Neural progenitor cell (in vitro differentiated cells): Measurements from ENCODE around the gene PRKAG3. TPM values are rescaled to one million over a fixed set of nuclear protein-coding genes. Genes with fewer than 3 reads are reported as not detected.

Source experiments
- DNase-seq: peaks from one replicate; pipeline ENCODE4 v3.0.0-alpha.2; 2016; ENCODE audit warnings: low spot score
- H2AFZ ChIP-seq: fragments of 200-600 bp; sonication (generic); replicated peaks from 2 replicates; pipeline ENCODE4 v1.6.1; 2016; ENCODE audit warnings: antibody characterized with exemption
- H3F3A ChIP-seq: fragments of 200-600 bp; sonication (generic); 2 replicates; pipeline ENCODE4 v1.6.1; 2016; ENCODE audit warnings: antibody characterized with exemption, low read depth
- H3K27ac ChIP-seq: fragments of 200-600 bp; sonication (generic); 2 replicates; pipeline ENCODE4 v1.5.1; 2016; ENCODE audit warnings: mild to moderate bottlenecking
- H3K27me3 ChIP-seq: fragments of 200-600 bp; sonication (generic); 2 replicates; pipeline ENCODE4 v1.6.1; 2016; ENCODE audit warnings: mild to moderate bottlenecking, moderate library complexity
- H3K36me3 ChIP-seq: fragments of 200-600 bp; sonication (generic); 2 replicates; pipeline ENCODE4 v1.5.1; 2016
- H3K4me1 ChIP-seq: fragments of 200-600 bp; sonication (generic); 2 replicates; pipeline ENCODE4 v1.6.1; 2016; ENCODE audit warnings: mixed run types
- H3K4me2 ChIP-seq: fragments of 200-600 bp; sonication (generic); 2 replicates; pipeline ENCODE4 v1.6.1; 2016
- H3K4me3 ChIP-seq: fragments of 200-600 bp; sonication (generic); 2 replicates; pipeline ENCODE4 v1.5.1; 2016
- H3K79me2 ChIP-seq: fragments of 200-600 bp; sonication (generic); 2 replicates; pipeline ENCODE4 v1.6.1; 2016; ENCODE audit warnings: low read depth
- H3K9ac ChIP-seq: fragments of 200-600 bp; sonication (generic); 2 replicates; pipeline ENCODE4 v1.6.1; 2016
- H3K9me3 ChIP-seq: fragments of 200-600 bp; sonication (generic); 2 replicates; pipeline ENCODE4 v1.5.1; 2016; ENCODE audit warnings: low read depth
- H4K20me1 ChIP-seq: fragments of 200-600 bp; sonication (generic); 2 replicates; pipeline ENCODE4 v1.6.1; 2016; ENCODE audit warnings: low read depth
- H3K27ac Mint-ChIP-seq: 3 replicates; pipeline ENCODE4 v1.8.0; 2021; ENCODE audit warnings: mixed read lengths
- H3K27me3 Mint-ChIP-seq: 2 replicates; pipeline ENCODE4 v1.8.0; 2022; ENCODE audit warnings: low read depth, mild to moderate bottlenecking, inconsistent platforms, moderate library complexity, mixed read lengths; ENCODE audit not compliant: insufficient read depth
- H3K36me3 Mint-ChIP-seq: 3 replicates; pipeline ENCODE4 v1.8.0; 2021; ENCODE audit warnings: mixed read lengths
- H3K4me1 Mint-ChIP-seq: 3 replicates; pipeline ENCODE4 v1.8.0; 2021; ENCODE audit warnings: mixed read lengths
- H3K4me3 Mint-ChIP-seq: 3 replicates; pipeline ENCODE4 v1.8.0; 2021; ENCODE audit warnings: mild to moderate bottlenecking, moderate library complexity, mixed read lengths
- H3K9me3 Mint-ChIP-seq: 3 replicates; pipeline ENCODE4 v1.8.0; 2020; ENCODE audit warnings: mixed read lengths
- EZH2 ChIP-seq: fragments of 200-600 bp; sonication (generic); IDR thresholded peaks from 2 replicates; pipeline ENCODE4 v1.6.1; 2017; ENCODE audit warnings: antibody characterized with exemption, mild to moderate bottlenecking, moderate library complexity
- EZH2phosphoT487 ChIP-seq: fragments of 200-600 bp; sonication (generic); IDR thresholded peaks from 2 replicates; pipeline ENCODE4 v1.6.1; 2017; ENCODE audit warnings: antibody characterized with exemption
- total RNA-seq: library from RNA; depleted of rRNA; stranded (reverse); fragments of >200 nt; gene quantifications from 2 replicates; pipeline ENCODE4 v1.2.3, GENCODE V29; 2015; ENCODE audit warnings: low replicate concordance
- TF ChIP-seq, protein P1 (sequence below): fragments of 200-600 bp; sonication (generic); IDR thresholded peaks from 2 replicates; pipeline ENCODE4 v1.5.1; 2017; ENCODE audit warnings: antibody characterized with exemption, mild to moderate bottlenecking

The PRKAG3 gene
- total RNA-seq, 1 donor from 2014 or later = not detected

- H3K4me3 Mint-ChIP-seq = no peak overlapping the region
- H3K27me3 ChIP-seq = no peaks in the 10 kb centered on the region
- no peak overlapping the region for H3K27ac Mint-ChIP-seq
Measured at GRCh38 chr2:218792433-218792832, 39.2 kb downstream of the PRKAG3 start.

GRCh38 chr2:218788529-218789255, 42.9 kb downstream of the PRKAG3 start:
- Histone ChIP-seq H3K4me1 (no peaks in the 10 kb centered on the region), H3K36me3 (no peaks in the 10 kb centered on the region), H3K4me2 (no peak overlapping the region), H3K27ac (no peak overlapping the region), H4K20me1 (no peaks in the 10 kb centered on the region), H3K9me3 (no peaks in the 10 kb centered on the region), H3K79me2 (no peaks in the 10 kb centered on the region), H2AFZ (no peak overlapping the region), H3K9ac (no peak overlapping the region), H3K27me3 (peaks cover 23% of the 10 kb centered on the region), H3F3A (no peaks in the 10 kb centered on the region), H3K4me3 (no peak overlapping the region)
- TF ChIP-seq EZH2 = no peak
- TF ChIP-seq, protein P1, sequence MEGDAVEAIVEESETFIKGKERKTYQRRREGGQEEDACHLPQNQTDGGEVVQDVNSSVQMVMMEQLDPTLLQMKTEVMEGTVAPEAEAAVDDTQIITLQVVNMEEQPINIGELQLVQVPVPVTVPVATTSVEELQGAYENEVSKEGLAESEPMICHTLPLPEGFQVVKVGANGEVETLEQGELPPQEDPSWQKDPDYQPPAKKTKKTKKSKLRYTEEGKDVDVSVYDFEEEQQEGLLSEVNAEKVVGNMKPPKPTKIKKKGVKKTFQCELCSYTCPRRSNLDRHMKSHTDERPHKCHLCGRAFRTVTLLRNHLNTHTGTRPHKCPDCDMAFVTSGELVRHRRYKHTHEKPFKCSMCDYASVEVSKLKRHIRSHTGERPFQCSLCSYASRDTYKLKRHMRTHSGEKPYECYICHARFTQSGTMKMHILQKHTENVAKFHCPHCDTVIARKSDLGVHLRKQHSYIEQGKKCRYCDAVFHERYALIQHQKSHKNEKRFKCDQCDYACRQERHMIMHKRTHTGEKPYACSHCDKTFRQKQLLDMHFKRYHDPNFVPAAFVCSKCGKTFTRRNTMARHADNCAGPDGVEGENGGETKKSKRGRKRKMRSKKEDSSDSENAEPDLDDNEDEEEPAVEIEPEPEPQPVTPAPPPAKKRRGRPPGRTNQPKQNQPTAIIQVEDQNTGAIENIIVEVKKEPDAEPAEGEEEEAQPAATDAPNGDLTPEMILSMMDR = no peak
- TF ChIP-seq EZH2phosphoT487 = no peak
- H3K9me3 Mint-ChIP-seq = no peaks in the 10 kb centered on the region
- no peaks in the 10 kb centered on the region for H3K36me3 Mint-ChIP-seq
- H3K4me1 Mint-ChIP-seq = no peaks in the 10 kb centered on the region
- no peak for DNase-seq
- peaks cover 6% of the 10 kb centered on the region for H3K27me3 Mint-ChIP-seq
- no peak overlapping the region for H3K4me3 Mint-ChIP-seq
- H3K27ac Mint-ChIP-seq = no peak overlapping the region

More at GRCh38 chr2:218792433-218792832, 39.2 kb downstream of the PRKAG3 start:
- Histone ChIP-seq H2AFZ (no peak overlapping the region), H3K36me3 (no peaks in the 10 kb centered on the region), H3K4me1 (no peaks in the 10 kb centered on the region), H4K20me1 (no peaks in the 10 kb centered on the region), H3F3A (no peaks in the 10 kb centered on the region), H3K4me2 (no peak overlapping the region), H3K4me3 (no peak overlapping the region), H3K9me3 (no peaks in the 10 kb centered on the region), H3K9ac (no peak overlapping the region), H3K79me2 (no peaks in the 10 kb centered on the region), H3K27ac (no peak overlapping the region)
- Mint-ChIP-seq H3K27me3 (peaks cover 2% of the 10 kb centered on the region), H3K9me3 (no peaks in the 10 kb centered on the region), H3K4me1 (no peaks in the 10 kb centered on the region), H3K36me3 (no peaks in the 10 kb centered on the region)
- no peak for TF ChIP-seq EZH2phosphoT487
- TF ChIP-seq, protein P1 = no peak
- no peak for TF ChIP-seq EZH2
- no peak for DNase-seq

DNA sequence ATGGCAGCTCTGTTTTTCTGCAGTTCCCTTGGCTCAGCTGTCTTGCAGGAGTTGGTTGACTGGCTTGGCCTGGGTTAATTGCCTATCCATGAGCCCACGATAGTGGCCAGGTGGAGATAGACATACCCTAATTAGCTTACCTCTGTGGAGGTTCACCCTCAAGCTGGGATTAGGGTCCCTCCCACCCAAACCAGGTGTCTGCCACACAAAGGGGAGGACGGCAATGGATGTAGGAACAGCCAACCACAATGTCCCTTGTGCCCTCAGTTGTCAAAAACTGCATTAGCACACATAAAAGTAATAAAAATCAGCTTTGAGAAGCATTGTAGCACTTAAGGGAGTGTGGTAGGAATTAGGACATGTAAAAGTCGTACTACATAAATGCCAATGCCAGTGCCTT, 45.5 kb downstream of the PRKAG3 start:
- H4K20me1 ChIP-seq = peaks cover 11% of the 10 kb centered on the region
- H3K27me3 ChIP-seq = peaks cover 49% of the 10 kb centered on the region
- peaks cover 4% of the 10 kb centered on the region for H3K36me3 Mint-ChIP-seq
- H3K9ac ChIP-seq = no peak overlapping the region
- H3K36me3 ChIP-seq = no peaks in the 10 kb centered on the region
- H3K27ac ChIP-seq = no peak overlapping the region
- no peaks in the 10 kb centered on the region for H3K79me2 ChIP-seq
- peaks cover 16% of the 10 kb centered on the region for H3K27me3 Mint-ChIP-seq
- H3K4me1 ChIP-seq = peaks cover 11% of the 10 kb centered on the region
- H3K9me3 ChIP-seq = no peaks in the 10 kb centered on the region
- H3K4me3 Mint-ChIP-seq = no peak overlapping the region
- H3K4me3 ChIP-seq = no peak overlapping the region
- no peak for DNase-seq
- no peak overlapping the region for H3K4me2 ChIP-seq
- no peak overlapping the region for H2AFZ ChIP-seq
- H3K4me1 Mint-ChIP-seq = peaks cover 3% of the 10 kb centered on the region
- TF ChIP-seq EZH2phosphoT487 = no peak
- TF ChIP-seq, protein P1 = no peak
- TF ChIP-seq EZH2 = no peak
- no peak overlapping the region for H3K27ac Mint-ChIP-seq
- H3F3A ChIP-seq = peaks cover 1% of the 10 kb centered on the region
- H3K9me3 Mint-ChIP-seq = no peaks in the 10 kb centered on the region
